HepG2 (cell line): Measurements from ENCODE around the gene TIMM10. TPM values are rescaled to one million over a fixed set of nuclear protein-coding genes. Genes with fewer than 3 reads are reported as not detected.

Source experiments
- JDP2 ChIP-seq: sonication (generic); formaldehyde crosslinking; IDR thresholded peaks from 2 replicates; pipeline ENCODE4 v1.8.1; 2022; ENCODE audit warnings: missing genetic modification reagents, borderline replicate concordance
- KDM4B ChIP-seq: sonication (generic); formaldehyde crosslinking; IDR thresholded peaks from 2 replicates; pipeline ENCODE4 v1.4.0; 2020; ENCODE audit warnings: missing genetic modification reagents
- NBN ChIP-seq: fragments of 450-650 bp; conservative IDR thresholded peaks from 2 replicates; pipeline ENCODE4 v1.6.1; 2017
- NFKBIZ ChIP-seq: IDR thresholded peaks from 2 replicates; pipeline ENCODE4 v1.6.1; 2018; ENCODE audit warnings: missing genetic modification reagents, missing compliant biosample characterization
- PHF21A ChIP-seq: sonication (generic); formaldehyde crosslinking; IDR thresholded peaks from 2 replicates; pipeline ENCODE4 v1.5.0; 2020; ENCODE audit warnings: mild to moderate bottlenecking, missing genetic modification reagents
- RCOR2 ChIP-seq: IDR thresholded peaks from 2 replicates; pipeline ENCODE4 v1.6.1; 2016; ENCODE audit warnings: missing biosample characterization, missing genetic modification reagents
- SCMH1 ChIP-seq: sonication (generic); formaldehyde crosslinking; IDR thresholded peaks from 2 replicates; pipeline ENCODE4 v1.9.0; 2021; ENCODE audit warnings: missing genetic modification reagents, mild to moderate bottlenecking, borderline replicate concordance
- TBX3 ChIP-seq: fragments of 450-650 bp; IDR thresholded peaks from 2 replicates; pipeline ENCODE4 v1.6.1; 2017; ENCODE audit warnings: antibody characterized with exemption, mild to moderate bottlenecking, inconsistent platforms, borderline replicate concordance
- TOE1 ChIP-seq: sonication (generic); formaldehyde crosslinking; IDR thresholded peaks from 2 replicates; pipeline ENCODE4 v1.4.0; 2020; ENCODE audit warnings: mild to moderate bottlenecking, missing genetic modification reagents
- ZFX ChIP-seq: sonication (generic); formaldehyde crosslinking; IDR thresholded peaks from 2 replicates; pipeline ENCODE4 v1.4.0; 2020; ENCODE audit warnings: mild to moderate bottlenecking, low read depth, missing genetic modification reagents, moderate library complexity
- ZNF749 ChIP-seq: sonication (generic); formaldehyde crosslinking; IDR thresholded peaks from 2 replicates; pipeline ENCODE4 v1.8.0; 2022; ENCODE audit warnings: mild to moderate bottlenecking, missing genetic modification reagents, moderate library complexity, borderline replicate concordance
- ZNF761 ChIP-seq: sonication (generic); formaldehyde crosslinking; conservative IDR thresholded peaks from 2 replicates; pipeline ENCODE4 v1.4.0; 2020; ENCODE audit warnings: mild to moderate bottlenecking, missing genetic modification reagents
- polyA plus RNA-seq, 8 experiments: library from polyadenylated mRNA; depleted of rRNA in 3 of 8; stranded (reverse) in 7 of 8; unstranded in 1 of 8; fragments of >200 nt; fragmentation: Illumina TruSeq in 4 of 8; extraction: Trizol in 4 of 8; gene quantifications; 2 replicates each; pipeline versions ENCODE4 v1.2.1 to v1.2.3, GENCODE V29; 2011 to 2016; ENCODE audit warnings: low read depth in 4 of 8, missing spikeins in 1 of 8, mixed read lengths in 1 of 8; ENCODE audit not compliant: insufficient read depth in 1 of 8
- total RNA-seq, 5 experiments: library from RNA; depleted of rRNA; stranded (reverse); fragments of >200 nt; fragmentation: Illumina TruSeq; extraction: Trizol; gene quantifications; 2 replicates each; pipeline ENCODE4 v1.2.3, GENCODE V29; 2016; ENCODE audit warnings: low read depth in 1 of 5
- TF ChIP-seq, protein P1 (sequence below): sonication (generic); formaldehyde crosslinking; IDR thresholded peaks from 2 replicates; pipeline ENCODE4 v1.5.1; 2020; ENCODE audit warnings: mild to moderate bottlenecking, missing genetic modification reagents
- TF ChIP-seq, protein P2 (sequence below): sonication (generic); formaldehyde crosslinking; conservative IDR thresholded peaks from 2 replicates; pipeline ENCODE4 v1.4.0; 2020; ENCODE audit warnings: mild to moderate bottlenecking, missing genetic modification reagents, moderate library complexity
- TF ChIP-seq, protein P3 (sequence below): IDR thresholded peaks from 2 replicates; pipeline ENCODE4 v1.6.1; 2016; ENCODE audit warnings: control low read depth
- TF ChIP-seq, protein P4 (sequence below): sonication (generic); formaldehyde crosslinking; IDR thresholded peaks from 2 replicates; pipeline ENCODE4 v1.5.0; 2020; ENCODE audit warnings: missing genetic modification reagents, mild to moderate bottlenecking, borderline replicate concordance
- TF ChIP-seq, protein P5 (sequence below): sonication (generic); formaldehyde crosslinking; IDR thresholded peaks from 2 replicates; pipeline ENCODE4 v1.4.0; 2020; ENCODE audit warnings: mild to moderate bottlenecking, missing genetic modification reagents, borderline replicate concordance
- TF ChIP-seq, protein P6 (sequence below): sonication (generic); formaldehyde crosslinking; IDR thresholded peaks from 2 replicates; pipeline ENCODE4 v1.4.0; 2020; ENCODE audit warnings: missing genetic modification reagents

The TIMM10 gene
- total and polyA plus RNA-seq, 2 of the 13 experiments (the other 11 are each of a cell fraction or from before 2014, with no cell fraction given), result 67.8 to 82.2 TPM

DNA sequence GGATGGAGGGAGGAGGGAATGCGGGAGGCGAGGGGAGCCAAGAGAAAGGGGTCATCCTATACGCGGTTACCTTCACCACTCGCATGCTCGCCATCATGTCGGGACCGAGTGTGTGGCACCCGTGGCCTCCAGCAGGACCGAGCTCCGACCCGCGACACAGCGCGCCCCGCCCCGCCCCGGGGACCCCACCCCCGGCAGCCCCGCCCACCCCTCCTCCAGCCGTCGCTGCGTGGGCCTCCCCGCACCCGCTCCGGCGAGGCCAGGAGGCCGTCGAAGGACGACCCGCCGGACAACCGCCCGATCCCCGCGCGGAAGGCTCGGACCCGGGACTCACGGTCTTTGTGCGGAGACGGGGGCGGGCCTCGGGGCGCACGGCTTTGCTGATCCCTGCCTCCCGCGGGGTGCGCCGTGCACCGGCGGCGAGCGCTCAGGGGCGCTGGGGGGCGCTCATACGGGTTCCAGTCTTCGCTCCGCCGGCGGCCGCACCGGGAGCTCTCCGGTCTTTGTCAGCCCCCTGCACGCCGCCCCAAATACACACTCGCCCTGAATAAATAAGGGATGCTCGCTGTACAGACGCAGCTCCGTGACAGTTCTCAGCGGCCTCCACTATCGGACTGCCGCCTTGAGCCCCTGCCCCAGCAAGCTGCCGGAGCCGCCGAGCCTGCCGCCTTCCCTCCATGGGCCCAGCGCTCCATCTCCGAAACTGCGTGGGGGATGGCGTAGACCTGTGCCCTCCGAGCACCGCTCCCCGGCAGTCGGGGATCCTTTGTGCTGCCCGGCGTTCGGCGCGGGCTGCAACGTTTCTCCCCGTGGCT lies 37.2 kb upstream of the TIMM10 start, which contains the start of gene UBE2L6 (continued):
- TF ChIP-seq, protein P1, sequence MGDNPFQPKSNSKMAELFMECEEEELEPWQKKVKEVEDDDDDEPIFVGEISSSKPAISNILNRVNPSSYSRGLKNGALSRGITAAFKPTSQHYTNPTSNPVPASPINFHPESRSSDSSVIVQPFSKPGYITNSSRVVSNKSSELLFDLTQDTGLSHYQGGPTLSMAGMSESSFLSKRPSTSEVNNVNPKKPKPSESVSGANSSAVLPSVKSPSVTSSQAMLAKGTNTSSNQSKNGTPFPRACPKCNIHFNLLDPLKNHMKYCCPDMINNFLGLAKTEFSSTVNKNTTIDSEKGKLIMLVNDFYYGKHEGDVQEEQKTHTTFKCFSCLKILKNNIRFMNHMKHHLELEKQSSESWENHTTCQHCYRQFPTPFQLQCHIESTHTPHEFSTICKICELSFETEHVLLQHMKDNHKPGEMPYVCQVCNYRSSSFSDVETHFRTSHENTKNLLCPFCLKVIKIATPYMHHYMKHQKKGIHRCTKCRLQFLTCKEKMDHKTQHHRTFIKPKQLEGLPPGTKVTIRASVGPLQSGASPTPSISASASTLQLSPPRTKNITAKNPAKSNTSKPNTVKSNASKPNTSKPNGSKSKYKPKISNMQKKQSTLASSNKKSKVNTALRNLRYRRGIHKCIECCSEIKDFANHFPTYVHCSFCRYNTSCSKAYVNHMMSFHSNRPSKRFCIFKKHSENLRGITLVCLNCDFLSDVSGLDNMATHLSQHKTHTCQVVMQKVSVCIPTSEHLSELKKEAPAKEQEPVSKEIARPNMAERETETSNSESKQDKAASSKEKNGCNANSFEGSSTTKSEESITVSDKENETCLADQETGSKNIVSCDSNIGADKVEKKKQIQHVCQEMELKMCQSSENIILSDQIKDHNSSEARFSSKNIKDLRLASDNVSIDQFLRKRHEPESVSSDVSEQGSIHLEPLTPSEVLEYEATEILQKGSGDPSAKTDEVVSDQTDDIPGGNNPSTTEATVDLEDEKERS (CRISPR knock-in tag), result peak; percentile 84; the same call in 1 of the 2 replicates
- TF ChIP-seq ZNF749 (CRISPR knock-in tag) (no peak), SCMH1 (no peak), RCOR2 (CRISPR knock-in tag) (no peak), PHF21A (peak; percentile 35; the same call in 1 of the 2 replicates), JDP2 (CRISPR knock-in tag) (no peak), KDM4B (CRISPR knock-in tag) (no peak), TBX3 (no peak), NBN (no peak), ZNF761 (CRISPR knock-in tag) (0 out of 2 replicates have a peak, but pooled peaks have one; percentile 43), NFKBIZ (CRISPR knock-in tag) (no peak), ZFX (CRISPR knock-in tag) (peak; percentile 41; the same call in 1 of the 2 replicates), TOE1 (no peak)
- TF ChIP-seq, protein P2, sequence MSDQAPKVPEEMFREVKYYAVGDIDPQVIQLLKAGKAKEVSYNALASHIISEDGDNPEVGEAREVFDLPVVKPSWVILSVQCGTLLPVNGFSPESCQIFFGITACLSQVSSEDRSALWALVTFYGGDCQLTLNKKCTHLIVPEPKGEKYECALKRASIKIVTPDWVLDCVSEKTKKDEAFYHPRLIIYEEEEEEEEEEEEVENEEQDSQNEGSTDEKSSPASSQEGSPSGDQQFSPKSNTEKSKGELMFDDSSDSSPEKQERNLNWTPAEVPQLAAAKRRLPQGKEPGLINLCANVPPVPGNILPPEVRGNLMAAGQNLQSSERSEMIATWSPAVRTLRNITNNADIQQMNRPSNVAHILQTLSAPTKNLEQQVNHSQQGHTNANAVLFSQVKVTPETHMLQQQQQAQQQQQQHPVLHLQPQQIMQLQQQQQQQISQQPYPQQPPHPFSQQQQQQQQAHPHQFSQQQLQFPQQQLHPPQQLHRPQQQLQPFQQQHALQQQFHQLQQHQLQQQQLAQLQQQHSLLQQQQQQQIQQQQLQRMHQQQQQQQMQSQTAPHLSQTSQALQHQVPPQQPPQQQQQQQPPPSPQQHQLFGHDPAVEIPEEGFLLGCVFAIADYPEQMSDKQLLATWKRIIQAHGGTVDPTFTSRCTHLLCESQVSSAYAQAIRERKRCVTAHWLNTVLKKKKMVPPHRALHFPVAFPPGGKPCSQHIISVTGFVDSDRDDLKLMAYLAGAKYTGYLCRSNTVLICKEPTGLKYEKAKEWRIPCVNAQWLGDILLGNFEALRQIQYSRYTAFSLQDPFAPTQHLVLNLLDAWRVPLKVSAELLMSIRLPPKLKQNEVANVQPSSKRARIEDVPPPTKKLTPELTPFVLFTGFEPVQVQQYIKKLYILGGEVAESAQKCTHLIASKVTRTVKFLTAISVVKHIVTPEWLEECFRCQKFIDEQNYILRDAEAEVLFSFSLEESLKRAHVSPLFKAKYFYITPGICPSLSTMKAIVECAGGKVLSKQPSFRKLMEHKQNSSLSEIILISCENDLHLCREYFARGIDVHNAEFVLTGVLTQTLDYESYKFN (CRISPR knock-in tag), result no peak
- TF ChIP-seq, protein P3, sequence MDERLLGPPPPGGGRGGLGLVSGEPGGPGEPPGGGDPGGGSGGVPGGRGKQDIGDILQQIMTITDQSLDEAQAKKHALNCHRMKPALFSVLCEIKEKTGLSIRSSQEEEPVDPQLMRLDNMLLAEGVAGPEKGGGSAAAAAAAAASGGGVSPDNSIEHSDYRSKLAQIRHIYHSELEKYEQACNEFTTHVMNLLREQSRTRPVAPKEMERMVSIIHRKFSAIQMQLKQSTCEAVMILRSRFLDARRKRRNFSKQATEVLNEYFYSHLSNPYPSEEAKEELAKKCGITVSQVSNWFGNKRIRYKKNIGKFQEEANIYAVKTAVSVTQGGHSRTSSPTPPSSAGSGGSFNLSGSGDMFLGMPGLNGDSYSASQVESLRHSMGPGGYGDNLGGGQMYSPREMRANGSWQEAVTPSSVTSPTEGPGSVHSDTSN (CRISPR knock-in tag), result no peak
- TF ChIP-seq, protein P4, sequence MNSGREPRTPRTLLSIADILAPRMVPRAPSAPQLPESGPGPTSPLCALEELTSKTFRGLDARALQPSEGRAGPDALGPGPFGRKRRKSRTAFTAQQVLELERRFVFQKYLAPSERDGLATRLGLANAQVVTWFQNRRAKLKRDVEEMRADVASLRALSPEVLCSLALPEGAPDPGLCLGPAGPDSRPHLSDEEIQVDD (CRISPR knock-in tag), result no peak
- TF ChIP-seq, protein P5, sequence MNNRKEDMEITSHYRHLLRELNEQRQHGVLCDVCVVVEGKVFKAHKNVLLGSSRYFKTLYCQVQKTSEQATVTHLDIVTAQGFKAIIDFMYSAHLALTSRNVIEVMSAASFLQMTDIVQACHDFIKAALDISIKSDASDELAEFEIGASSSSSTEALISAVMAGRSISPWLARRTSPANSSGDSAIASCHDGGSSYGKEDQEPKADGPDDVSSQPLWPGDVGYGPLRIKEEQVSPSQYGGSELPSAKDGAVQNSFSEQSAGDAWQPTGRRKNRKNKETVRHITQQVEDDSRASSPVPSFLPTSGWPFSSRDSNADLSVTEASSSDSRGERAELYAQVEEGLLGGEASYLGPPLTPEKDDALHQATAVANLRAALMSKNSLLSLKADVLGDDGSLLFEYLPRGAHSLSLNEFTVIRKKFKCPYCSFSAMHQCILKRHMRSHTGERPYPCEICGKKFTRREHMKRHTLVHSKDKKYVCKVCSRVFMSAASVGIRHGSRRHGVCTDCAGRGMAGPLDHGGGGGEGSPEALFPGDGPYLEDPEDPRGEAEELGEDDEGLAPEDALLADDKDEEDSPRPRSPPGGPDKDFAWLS (CRISPR knock-in tag), result no peak
- TF ChIP-seq, protein P6, sequence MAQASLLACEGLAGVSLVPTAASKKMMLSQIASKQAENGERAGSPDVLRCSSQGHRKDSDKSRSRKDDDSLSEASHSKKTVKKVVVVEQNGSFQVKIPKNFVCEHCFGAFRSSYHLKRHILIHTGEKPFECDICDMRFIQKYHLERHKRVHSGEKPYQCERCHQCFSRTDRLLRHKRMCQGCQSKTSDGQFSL, result no peak
